ENCODE data around the gene PPP1R27.

The PPP1R27 gene

DNA sequence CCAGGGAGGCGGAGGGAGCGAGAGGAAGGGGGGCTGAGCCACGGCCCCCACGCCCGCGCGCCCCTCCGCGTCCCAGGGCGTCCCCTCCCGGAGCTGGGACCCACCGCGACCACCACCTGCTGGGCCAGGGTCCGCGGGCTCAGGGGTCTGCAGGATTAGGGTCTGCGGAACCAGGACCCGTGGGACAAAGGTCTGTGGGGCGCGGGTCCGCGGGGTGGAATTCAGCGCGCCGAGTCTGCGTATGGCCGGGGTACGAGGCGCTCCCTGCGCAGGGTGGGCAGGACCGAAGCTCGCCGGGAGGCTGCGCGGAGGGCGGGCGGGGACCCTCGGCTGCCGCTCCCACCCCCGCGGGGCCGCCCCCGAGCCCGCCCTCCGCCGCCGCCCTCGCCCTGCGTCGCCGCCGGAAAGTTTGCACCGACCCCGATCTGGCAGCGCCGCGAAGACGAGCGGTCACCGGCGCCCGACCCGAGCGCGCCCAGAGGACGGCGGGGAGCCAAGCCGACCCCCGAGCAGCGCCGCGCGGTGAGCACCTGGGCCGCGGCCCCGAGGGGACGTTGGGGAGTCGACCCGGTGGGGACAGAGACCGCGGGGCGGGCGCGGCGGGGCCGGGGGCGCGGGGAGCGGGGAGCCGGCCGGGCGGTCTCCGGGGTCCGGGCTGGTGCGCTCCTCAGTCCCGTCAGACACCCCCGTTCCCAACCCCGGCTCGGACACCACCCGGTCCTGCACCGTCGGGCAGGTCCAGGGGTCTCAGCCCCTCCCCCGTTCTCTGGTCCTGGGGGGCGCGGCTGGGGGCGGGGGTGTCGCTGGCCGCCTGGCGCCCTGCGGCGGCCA is 30.9 kb downstream of the PPP1R27 start, which contains the start of gene GCGR:
Gene GCGR (plus strand): TSS at position 423 of the 831 bp plus-strand sequence. CDS start 4,869 bp downstream, outside the sequence.
- DNase-seq, result no peak

- no peak for DNase-seq
These were observed 31.8 kb downstream of the PPP1R27 start for GRCh38 chr17:81802856-81803643.

- DNase-seq, result no peak
These were observed 32.6 kb downstream of the PPP1R27 start for GRCh38 chr17:81802048-81802758.

- DNase-seq, result no peak
These were observed 33.5 kb downstream of the PPP1R27 start for GRCh38 chr17:81801327-81801726.

- DNase-seq, result no peak
These were observed 40.3 kb downstream of the PPP1R27 start for GRCh38 chr17:81794509-81794908.

DNA sequence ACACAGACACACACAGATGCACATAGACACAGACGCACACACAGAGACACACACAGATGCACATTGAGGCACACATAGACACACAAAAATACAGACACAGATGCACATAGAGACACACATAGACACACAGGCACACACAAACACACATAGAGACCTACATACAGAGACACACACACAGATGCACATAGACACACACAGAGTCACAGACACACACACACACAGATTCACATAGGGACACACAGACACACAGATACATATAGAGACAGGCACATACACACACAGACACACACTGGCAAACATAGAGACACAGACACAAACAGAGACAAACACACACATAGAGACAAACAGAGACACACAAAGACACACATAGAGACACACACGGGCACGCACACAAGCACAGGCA is 40.8 kb downstream of the PPP1R27 start:
- no peak for DNase-seq

DNA sequence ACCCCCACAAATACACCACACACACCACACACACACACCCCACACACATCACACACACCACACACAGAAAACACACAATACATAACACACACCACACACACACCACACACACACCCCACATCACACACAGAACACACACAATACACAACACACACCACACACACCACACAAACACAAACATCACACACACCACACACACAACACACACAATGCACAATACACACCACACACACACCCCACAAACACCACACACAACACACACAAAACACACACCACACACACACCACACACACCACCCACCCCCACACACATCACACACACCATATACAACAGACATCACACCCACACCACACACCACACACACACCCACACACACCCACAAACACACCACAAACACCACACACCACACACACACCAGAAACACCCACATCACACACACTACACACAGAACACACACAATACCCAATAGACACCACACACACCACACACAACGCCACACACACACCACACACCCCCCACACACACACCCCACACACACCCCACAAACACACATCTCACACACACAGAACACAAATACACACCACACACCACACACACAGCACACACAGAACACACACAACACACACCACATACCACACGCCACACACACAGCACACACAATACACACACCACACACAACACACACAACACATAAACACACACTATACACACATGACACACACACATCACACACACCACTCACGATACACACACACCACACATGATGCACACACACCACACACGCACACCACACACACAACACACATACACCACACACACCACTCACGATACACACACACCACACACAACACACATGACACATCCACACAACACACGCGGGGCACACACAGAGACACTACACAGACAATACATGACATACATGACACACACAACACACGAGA is 41.9 kb downstream of the PPP1R27 start:
- no peak for DNase-seq

Measured in NCI-H1694 (cell line).